Measurements from ENCODE around the gene PALM2AKAP2.

DNA sequence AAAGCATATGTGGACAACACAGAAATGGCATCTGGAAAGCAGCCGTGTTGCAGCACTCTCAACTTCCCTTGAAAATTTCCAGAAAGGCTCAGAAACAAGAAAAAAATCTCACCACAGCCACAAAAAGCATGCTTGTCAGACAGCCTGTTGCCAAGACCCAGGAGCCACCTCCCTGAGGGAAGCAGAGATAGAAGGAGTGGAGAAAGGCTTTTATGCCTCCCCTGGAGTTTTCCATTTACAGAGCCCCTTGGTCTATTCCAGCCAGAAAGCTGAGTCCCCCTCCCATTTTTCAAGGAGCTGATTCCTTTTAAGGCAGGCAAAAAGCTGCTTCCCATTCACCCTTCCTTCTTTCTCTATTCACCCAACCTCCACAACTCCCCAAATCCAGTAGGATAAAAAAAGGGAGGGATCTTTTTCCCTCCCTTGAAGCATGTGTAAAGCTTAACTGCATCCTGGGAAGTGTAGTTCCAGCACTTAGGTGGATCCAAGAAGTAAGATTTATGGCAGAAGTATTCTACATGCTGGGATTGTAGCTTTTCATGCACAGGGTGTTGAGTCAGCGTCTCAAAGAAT lies 37.1 kb upstream of the PALM2AKAP2 start:
- TF ChIP-seq, protein P1, sequence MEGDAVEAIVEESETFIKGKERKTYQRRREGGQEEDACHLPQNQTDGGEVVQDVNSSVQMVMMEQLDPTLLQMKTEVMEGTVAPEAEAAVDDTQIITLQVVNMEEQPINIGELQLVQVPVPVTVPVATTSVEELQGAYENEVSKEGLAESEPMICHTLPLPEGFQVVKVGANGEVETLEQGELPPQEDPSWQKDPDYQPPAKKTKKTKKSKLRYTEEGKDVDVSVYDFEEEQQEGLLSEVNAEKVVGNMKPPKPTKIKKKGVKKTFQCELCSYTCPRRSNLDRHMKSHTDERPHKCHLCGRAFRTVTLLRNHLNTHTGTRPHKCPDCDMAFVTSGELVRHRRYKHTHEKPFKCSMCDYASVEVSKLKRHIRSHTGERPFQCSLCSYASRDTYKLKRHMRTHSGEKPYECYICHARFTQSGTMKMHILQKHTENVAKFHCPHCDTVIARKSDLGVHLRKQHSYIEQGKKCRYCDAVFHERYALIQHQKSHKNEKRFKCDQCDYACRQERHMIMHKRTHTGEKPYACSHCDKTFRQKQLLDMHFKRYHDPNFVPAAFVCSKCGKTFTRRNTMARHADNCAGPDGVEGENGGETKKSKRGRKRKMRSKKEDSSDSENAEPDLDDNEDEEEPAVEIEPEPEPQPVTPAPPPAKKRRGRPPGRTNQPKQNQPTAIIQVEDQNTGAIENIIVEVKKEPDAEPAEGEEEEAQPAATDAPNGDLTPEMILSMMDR (IDR thresholded peaks at IDR 0.05), result no peak
- no peak for TF ChIP-seq POLR2A (IDR thresholded peaks at IDR 0.05)

Data from heart left ventricle (tissue), 13 donors.